Skeletal muscle satellite cell (primary cell): ENCODE data around the gene DUSP9.

ENCODE experiments used
- H3K27me3 ChIP-seq: 2 replicates; pipeline ENCODE4 v1.7.0; 2013; ENCODE audit warnings: low read length; ENCODE audit not compliant: control insufficient read depth, insufficient read depth
- H3K36me3 ChIP-seq: 2 replicates; pipeline ENCODE4 v1.7.0; 2013; ENCODE audit warnings: mild to moderate bottlenecking, control low read depth, low read length; ENCODE audit not compliant: insufficient read depth
- H3K4me1 ChIP-seq: 2 replicates; pipeline ENCODE4 v1.7.0; 2013; ENCODE audit warnings: low read length; ENCODE audit not compliant: control insufficient read depth, insufficient read depth
- H3K4me2 ChIP-seq: 2 replicates; pipeline ENCODE4 v1.7.0; 2013; ENCODE audit warnings: mild to moderate bottlenecking, low read length
- H3K4me3 ChIP-seq: 2 replicates; pipeline ENCODE4 v1.7.0; 2013; ENCODE audit warnings: low read length
- H3K9ac ChIP-seq: 2 replicates; pipeline ENCODE4 v1.7.0; 2013; ENCODE audit warnings: mild to moderate bottlenecking, low read depth, low read length, moderate library complexity
- H3K9me3 ChIP-seq: replicated peaks from 2 replicates; pipeline ENCODE4 v1.7.0; 2013; ENCODE audit warnings: mild to moderate bottlenecking, control low read depth, low read length

DUSP9 gene

GRCh38 chrX:153608376-153608775 is 38.6 kb upstream of the DUSP9 start:
- H3K4me3 ChIP-seq = no peak overlapping the region
- H3K4me1 ChIP-seq = no peaks in the 10 kb centered on the region
- H3K36me3 ChIP-seq = no peaks in the 10 kb centered on the region
- no peaks in the 10 kb centered on the region for H3K9me3 ChIP-seq
- no peak overlapping the region for H3K9ac ChIP-seq
- H3K27me3 ChIP-seq = peaks cover 10% of the 10 kb centered on the region
- no peak overlapping the region for H3K4me2 ChIP-seq

GRCh38 chrX:153608806-153609205 is 38.2 kb upstream of the DUSP9 start:
- no peaks in the 10 kb centered on the region for H3K4me1 ChIP-seq
- H3K36me3 ChIP-seq = no peaks in the 10 kb centered on the region
- no peak overlapping the region for H3K9ac ChIP-seq
- H3K4me3 ChIP-seq = no peak overlapping the region
- no peaks in the 10 kb centered on the region for H3K9me3 ChIP-seq
- H3K4me2 ChIP-seq = no peak overlapping the region
- peaks cover 15% of the 10 kb centered on the region for H3K27me3 ChIP-seq

GRCh38 chrX:153609917-153610835 is 36.8 kb upstream of the DUSP9 start:
- no peaks in the 10 kb centered on the region for H3K4me1 ChIP-seq
- H3K36me3 ChIP-seq = no peaks in the 10 kb centered on the region
- peaks cover 26% of the 10 kb centered on the region for H3K27me3 ChIP-seq
- H3K4me2 ChIP-seq = peak overlapping the region; percentile 76
- H3K9ac ChIP-seq = no peak overlapping the region
- H3K4me3 ChIP-seq = peak overlapping the region; percentile 42
- H3K9me3 ChIP-seq = no peaks in the 10 kb centered on the region

GRCh38 chrX:153610836-153611213 is 36.2 kb upstream of the DUSP9 start:
- peaks cover 29% of the 10 kb centered on the region for H3K27me3 ChIP-seq
- H3K9me3 ChIP-seq = no peaks in the 10 kb centered on the region
- peak overlapping the region; percentile 76 for H3K4me2 ChIP-seq
- H3K4me3 ChIP-seq = peak overlapping the region; percentile 42
- no peak overlapping the region for H3K9ac ChIP-seq
- H3K4me1 ChIP-seq = no peaks in the 10 kb centered on the region
- H3K36me3 ChIP-seq = no peaks in the 10 kb centered on the region

GRCh38 chrX:153611298-153612095 is 35.5 kb upstream of the DUSP9 start:
- no peaks in the 10 kb centered on the region for H3K9me3 ChIP-seq
- H3K9ac ChIP-seq = no peak overlapping the region
- no peak overlapping the region for H3K4me2 ChIP-seq
- H3K4me1 ChIP-seq = no peaks in the 10 kb centered on the region
- no peak overlapping the region for H3K4me3 ChIP-seq
- H3K27me3 ChIP-seq = peaks cover 35% of the 10 kb centered on the region
- H3K36me3 ChIP-seq = no peaks in the 10 kb centered on the region

GRCh38 chrX:153612413-153612812 is 34.6 kb upstream of the DUSP9 start:
- H3K4me2 ChIP-seq = no peak overlapping the region
- no peak overlapping the region for H3K4me3 ChIP-seq
- H3K27me3 ChIP-seq = peaks cover 39% of the 10 kb centered on the region
- no peaks in the 10 kb centered on the region for H3K36me3 ChIP-seq
- H3K9me3 ChIP-seq = no peaks in the 10 kb centered on the region
- no peak overlapping the region for H3K9ac ChIP-seq
- no peaks in the 10 kb centered on the region for H3K4me1 ChIP-seq

GRCh38 chrX:153614818-153615217 is 32.2 kb upstream of the DUSP9 start:
- H3K27me3 ChIP-seq = peaks cover 53% of the 10 kb centered on the region
- no peaks in the 10 kb centered on the region for H3K9me3 ChIP-seq
- H3K4me1 ChIP-seq = no peaks in the 10 kb centered on the region
- H3K4me3 ChIP-seq = no peak overlapping the region
- H3K4me2 ChIP-seq = no peak overlapping the region
- H3K36me3 ChIP-seq = no peaks in the 10 kb centered on the region
- no peak overlapping the region for H3K9ac ChIP-seq

GRCh38 chrX:153620576-153620975 is 26.4 kb upstream of the DUSP9 start:
- Histone ChIP-seq H3K4me2 (no peak overlapping the region), H3K9me3 (no peaks in the 10 kb centered on the region), H3K9ac (no peak overlapping the region), H3K4me3 (no peak overlapping the region), H3K27me3 (peaks cover 34% of the 10 kb centered on the region), H3K36me3 (no peaks in the 10 kb centered on the region), H3K4me1 (no peaks in the 10 kb centered on the region)

- H3K4me3 ChIP-seq = no peak overlapping the region
- H3K4me2 ChIP-seq = no peak overlapping the region
- H3K27me3 ChIP-seq = peaks cover 26% of the 10 kb centered on the region
- H3K36me3 ChIP-seq = no peaks in the 10 kb centered on the region
- no peaks in the 10 kb centered on the region for H3K9me3 ChIP-seq
- H3K9ac ChIP-seq = no peak overlapping the region
- H3K4me1 ChIP-seq = no peaks in the 10 kb centered on the region
Observed at GRCh38 chrX:153621949-153622598, 24.9 kb upstream of the DUSP9 start.

GRCh38 chrX:153622661-153623309 is 24.2 kb upstream of the DUSP9 start:
- Histone ChIP-seq H3K9me3 (no peaks in the 10 kb centered on the region), H3K4me3 (no peak overlapping the region)

More at GRCh38 chrX:153622661-153623309, 24.2 kb upstream of the DUSP9 start:
- Histone ChIP-seq H3K4me1 (no peaks in the 10 kb centered on the region), H3K27me3 (peaks cover 21% of the 10 kb centered on the region), H3K9ac (no peak overlapping the region), H3K36me3 (no peaks in the 10 kb centered on the region), H3K4me2 (no peak overlapping the region)
